ENCODE results near the gene SCARB1.

DNA sequence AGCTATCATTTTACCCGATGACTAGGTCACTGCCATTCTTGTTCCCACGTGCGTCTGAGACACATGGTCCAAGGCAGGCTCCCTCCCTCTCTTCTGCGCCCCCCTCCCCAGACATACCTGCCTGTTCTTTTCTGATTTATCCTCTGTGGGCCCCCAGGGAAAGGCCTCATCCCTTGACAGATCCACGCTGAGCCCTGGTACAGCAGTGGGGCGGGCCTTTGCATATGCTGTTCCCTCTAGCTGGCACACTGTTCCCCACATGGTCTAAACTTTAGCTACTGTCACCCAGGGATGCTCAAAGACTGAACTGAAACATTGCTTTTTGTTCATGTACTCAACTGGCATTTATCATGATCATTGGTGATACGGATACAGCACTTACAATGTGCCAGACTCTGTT is 122.5 kb downstream of the SCARB1 start:
- no peak for TF ChIP-seq POLR2A (IDR thresholded peaks at IDR 0.05)
- TF ChIP-seq, protein P1, sequence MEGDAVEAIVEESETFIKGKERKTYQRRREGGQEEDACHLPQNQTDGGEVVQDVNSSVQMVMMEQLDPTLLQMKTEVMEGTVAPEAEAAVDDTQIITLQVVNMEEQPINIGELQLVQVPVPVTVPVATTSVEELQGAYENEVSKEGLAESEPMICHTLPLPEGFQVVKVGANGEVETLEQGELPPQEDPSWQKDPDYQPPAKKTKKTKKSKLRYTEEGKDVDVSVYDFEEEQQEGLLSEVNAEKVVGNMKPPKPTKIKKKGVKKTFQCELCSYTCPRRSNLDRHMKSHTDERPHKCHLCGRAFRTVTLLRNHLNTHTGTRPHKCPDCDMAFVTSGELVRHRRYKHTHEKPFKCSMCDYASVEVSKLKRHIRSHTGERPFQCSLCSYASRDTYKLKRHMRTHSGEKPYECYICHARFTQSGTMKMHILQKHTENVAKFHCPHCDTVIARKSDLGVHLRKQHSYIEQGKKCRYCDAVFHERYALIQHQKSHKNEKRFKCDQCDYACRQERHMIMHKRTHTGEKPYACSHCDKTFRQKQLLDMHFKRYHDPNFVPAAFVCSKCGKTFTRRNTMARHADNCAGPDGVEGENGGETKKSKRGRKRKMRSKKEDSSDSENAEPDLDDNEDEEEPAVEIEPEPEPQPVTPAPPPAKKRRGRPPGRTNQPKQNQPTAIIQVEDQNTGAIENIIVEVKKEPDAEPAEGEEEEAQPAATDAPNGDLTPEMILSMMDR (IDR thresholded peaks at IDR 0.05), result no peak

Measured in lower leg skin (tissue), 3 donors.